ENCODE measurements around the gene ZNF608.

The ZNF608 gene

GRCh38 chr5:124719113-124719967 lies 27.1 kb downstream of the ZNF608 start:
- DNase-seq (ENCODE audit: low read depth in 3 of 3): no peak

- no peak for DNase-seq (ENCODE audit: low read depth in 3 of 3)
These were observed 28.1 kb downstream of the ZNF608 start for GRCh38 chr5:124718380-124718789.

GRCh38 chr5:124716169-124716568 lies 30.3 kb downstream of the ZNF608 start:
- DNase-seq (ENCODE audit: low read depth in 3 of 3): no peak

GRCh38 chr5:124714910-124715309 lies 31.5 kb downstream of the ZNF608 start:
- DNase-seq (ENCODE audit: low read depth in 3 of 3): no peak

- no peak for DNase-seq (ENCODE audit: low read depth in 3 of 3)
These were observed 32.8 kb downstream of the ZNF608 start for GRCh38 chr5:124713595-124713994.

GRCh38 chr5:124712731-124713305 lies 33.6 kb downstream of the ZNF608 start:
- DNase-seq (ENCODE audit: low read depth in 3 of 3): no peak

GRCh38 chr5:124708086-124708485 lies 38.4 kb downstream of the ZNF608 start:
- DNase-seq (ENCODE audit: low read depth in 3 of 3): no peak

- DNase-seq (ENCODE audit: low read depth in 3 of 3): no peak
These were observed 38.9 kb downstream of the ZNF608 start for GRCh38 chr5:124707520-124707919.

- DNase-seq (ENCODE audit: low read depth in 3 of 3): no peak
These were observed 39.6 kb downstream of the ZNF608 start for GRCh38 chr5:124706729-124707361.

- DNase-seq (ENCODE audit: low read depth in 3 of 3): no peak
These were observed 40.4 kb downstream of the ZNF608 start for GRCh38 chr5:124706051-124706450.

- no peak for DNase-seq (ENCODE audit: low read depth in 3 of 3)
These were observed 40.9 kb downstream of the ZNF608 start for GRCh38 chr5:124705577-124705976.

GRCh38 chr5:124704594-124705284 lies 41.7 kb downstream of the ZNF608 start:
- DNase-seq (ENCODE audit: low read depth in 3 of 3): no peak

- no peak for DNase-seq (ENCODE audit: low read depth in 3 of 3)
These were observed 42.4 kb downstream of the ZNF608 start for GRCh38 chr5:124703995-124704394.

GRCh38 chr5:124702525-124702924 lies 43.9 kb downstream of the ZNF608 start:
- DNase-seq (ENCODE audit: low read depth in 3 of 3): no peak

- no peak for DNase-seq (ENCODE audit: low read depth in 3 of 3)
These were observed 44.5 kb downstream of the ZNF608 start for GRCh38 chr5:124701873-124702425.

- DNase-seq (ENCODE audit: low read depth in 3 of 3): no peak
These were observed 45.4 kb downstream of the ZNF608 start for GRCh38 chr5:124701016-124701415.

- no peak for DNase-seq (ENCODE audit: low read depth in 3 of 3)
These were observed 46.1 kb downstream of the ZNF608 start for GRCh38 chr5:124700333-124700732.

- no peak for DNase-seq (ENCODE audit: low read depth in 3 of 3)
These were observed 47.7 kb downstream of the ZNF608 start for GRCh38 chr5:124698770-124699169.

GRCh38 chr5:124697933-124698591 lies 48.4 kb downstream of the ZNF608 start:
- no peak for DNase-seq (ENCODE audit: low read depth in 3 of 3)

- no peak for DNase-seq (ENCODE audit: low read depth in 3 of 3)
These were observed 48.9 kb downstream of the ZNF608 start for GRCh38 chr5:124697501-124697900.

GRCh38 chr5:124696898-124697297 lies 49.5 kb downstream of the ZNF608 start:
- DNase-seq (ENCODE audit: low read depth in 3 of 3): no peak

Measured in stimulated activated CD4-positive, alpha-beta T cell treated with anti-CD3 and anti-CD28 coated beads, TNF-alpha, amount 100 ng/mL, for 24 hours (primary cell).